ENCODE measurements around the gene MSANTD2. TPM values are rescaled to one million over a fixed set of nuclear protein-coding genes. Genes with fewer than 3 reads are reported as not detected.

MSANTD2 gene
- total and polyA plus RNA-seq, 2 of the 4 experiments (the other 2 are of a cell fraction) = 5.0 to 6.0 TPM

GRCh38 chr11:124762624-124763155 is 37.5 kb downstream of the MSANTD2 start:
- no peak for DNase-seq
- intact Hi-C loops (cut with micrococcal nuclease) (loop anchor here (1.0 kb wide), 3 partner anchors 89 to 118 kb away; partner anchors contain the start of genes SIAE and SPA17), dilution Hi-C loops (cut with HindIII; ENCODE audit: low sequenced_read_pairs, unreplicated experiment) (no loop called here), in situ Hi-C loops (cut with MboI; ENCODE audit: low sequenced_read_pairs) (loop anchor here (5.0 to 10.0 kb wide), 2 partner anchors 72 to 90 kb away; partner anchors contain the start of genes SIAE and SPA17)
- POLR2A ChIA-PET (ENCODE audit: unreplicated experiment) = no interaction called here
- ATAC-seq (ENCODE audit: low read depth) = peak; percentile 22
- no peak overlapping the region for H3K4ac ChIP-seq (ENCODE audit: low read depth, low read length)
- peaks cover 10% of the 10 kb centered on the region for H4K20me1 ChIP-seq (ENCODE audit: insufficient read depth, low read length)
- H4K91ac ChIP-seq (ENCODE audit: insufficient read depth, low read depth, low read length) = no peak overlapping the region
- H3K9me3 ChIP-seq (ENCODE audit: control insufficient read depth, insufficient read depth, low read length) = no peaks in the 10 kb centered on the region
- no peak overlapping the region for H4K8ac ChIP-seq (ENCODE audit: low read depth in 2 of 2, low read length in 2 of 2)
- no peak overlapping the region for H3K23ac ChIP-seq (ENCODE audit: low read depth, low read length)
- H3K27ac ChIP-seq (ENCODE audit: insufficient read depth, low read length) = no peak overlapping the region
- H2AK5ac ChIP-seq (ENCODE audit: low read depth, low read length) = peak overlapping the region; percentile 20; the same call in 1 of the 2 replicates
- H3K4me3 ChIP-seq (ENCODE audit: insufficient read depth, low read depth, low read length) = peak overlapping the region; percentile 32
- H2BK15ac ChIP-seq (ENCODE audit: low read depth, low read length) = no peak overlapping the region
- peak overlapping the region; percentile 69 for H2AFZ ChIP-seq (replicated peaks; ENCODE audit: low read length, poor library complexity)
- H3K36me3 ChIP-seq (ENCODE audit: control insufficient read depth, insufficient read depth, low read length) = peaks cover 2% of the 10 kb centered on the region
- CTCF ChIA-PET = interaction anchor here (0.6 to 1.4 kb wide), 3 partner anchors 10 to 31 kb away, joined by 3 read pairs; no protein-coding TSS in a partner anchor
- H3K27me3 ChIP-seq (ENCODE audit: control insufficient read depth, insufficient read depth, low read length) = peaks cover 17% of the 10 kb centered on the region; the same call in 1 of the 2 replicates
- no peak overlapping the region for H2BK5ac ChIP-seq (ENCODE audit: low read depth, low read length, poor library complexity, severe bottlenecking)
- no peak overlapping the region for H4K5ac ChIP-seq (ENCODE audit: low read depth, low read length)
- H2BK20ac ChIP-seq (ENCODE audit: low read depth, low read length) = 0 out of 2 replicates have a peak overlapping the region, but pooled peaks have one; percentile 18
- no peak overlapping the region for H3K14ac ChIP-seq (replicated peaks; ENCODE audit: low read depth, low read length)
- H3K79me1 ChIP-seq (ENCODE audit: low read depth in 1 of 2, low read length in 2 of 2) = peaks cover 3 to 13% of the 10 kb centered on the region in 2 experiments; a peak in 2 of 4 replicates
- no peak overlapping the region for H3K56ac ChIP-seq (ENCODE audit: extremely low read depth, insufficient read depth, low read length)
- peak overlapping the region; percentile 45 for H2AK9ac ChIP-seq (replicated peaks; ENCODE audit: low read depth, low read length, poor library complexity)
- no peak overlapping the region for H3K18ac ChIP-seq (ENCODE audit: low read depth, low read length)
- no peaks in the 10 kb centered on the region for H3K9me1 ChIP-seq (ENCODE audit: insufficient read depth, low read length)
- TF ChIP-seq RAD21 (IDR thresholded peaks at IDR 0.05; ENCODE audit: low read length) = no peak
- no peak for TF ChIP-seq CEBPB (IDR thresholded peaks at IDR 0.05; ENCODE audit: low read depth, low read length)
- TF ChIP-seq MAFK (IDR thresholded peaks at IDR 0.05; ENCODE audit: low read depth, low read length) = no peak
- no peak for TF ChIP-seq FOS (IDR thresholded peaks at IDR 0.05; ENCODE audit: low read depth, low read length)
- no peak for TF ChIP-seq MXI1 (IDR thresholded peaks at IDR 0.05; ENCODE audit: borderline replicate concordance, low read depth, low read length)
- no peak for TF ChIP-seq NFE2L2 (IDR thresholded peaks at IDR 0.05; ENCODE audit: low read depth, low read length)
- TF ChIP-seq RFX5 (IDR thresholded peaks at IDR 0.05; ENCODE audit: low read depth, low read length) = no peak
- TF ChIP-seq, protein P1, sequence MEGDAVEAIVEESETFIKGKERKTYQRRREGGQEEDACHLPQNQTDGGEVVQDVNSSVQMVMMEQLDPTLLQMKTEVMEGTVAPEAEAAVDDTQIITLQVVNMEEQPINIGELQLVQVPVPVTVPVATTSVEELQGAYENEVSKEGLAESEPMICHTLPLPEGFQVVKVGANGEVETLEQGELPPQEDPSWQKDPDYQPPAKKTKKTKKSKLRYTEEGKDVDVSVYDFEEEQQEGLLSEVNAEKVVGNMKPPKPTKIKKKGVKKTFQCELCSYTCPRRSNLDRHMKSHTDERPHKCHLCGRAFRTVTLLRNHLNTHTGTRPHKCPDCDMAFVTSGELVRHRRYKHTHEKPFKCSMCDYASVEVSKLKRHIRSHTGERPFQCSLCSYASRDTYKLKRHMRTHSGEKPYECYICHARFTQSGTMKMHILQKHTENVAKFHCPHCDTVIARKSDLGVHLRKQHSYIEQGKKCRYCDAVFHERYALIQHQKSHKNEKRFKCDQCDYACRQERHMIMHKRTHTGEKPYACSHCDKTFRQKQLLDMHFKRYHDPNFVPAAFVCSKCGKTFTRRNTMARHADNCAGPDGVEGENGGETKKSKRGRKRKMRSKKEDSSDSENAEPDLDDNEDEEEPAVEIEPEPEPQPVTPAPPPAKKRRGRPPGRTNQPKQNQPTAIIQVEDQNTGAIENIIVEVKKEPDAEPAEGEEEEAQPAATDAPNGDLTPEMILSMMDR (conservative IDR thresholded peaks at IDR 0.05; ENCODE audit: low read depth, low read length) = no peak
- no peak for TF ChIP-seq SMC3 (IDR thresholded peaks at IDR 0.05; ENCODE audit: low read depth, low read length)
- no peak for TF ChIP-seq MAZ (IDR thresholded peaks at IDR 0.05; ENCODE audit: borderline replicate concordance, low read depth, low read length)
- no peak overlapping the region; the same call in 1 of the 2 replicates for H3K9ac ChIP-seq (ENCODE audit: low read depth, low read length)
- H3K4me1 ChIP-seq (ENCODE audit: control insufficient read depth, insufficient read depth, low read length) = peaks cover 1% of the 10 kb centered on the region; the same call in 1 of the 2 replicates
- H3K4me2 ChIP-seq (ENCODE audit: low read depth, low read length) = peak overlapping the region; percentile 96
- no CpG with 5 or more reads among the region's 45 CpGs for WGBS, 2 experiments (ENCODE audit: extremely low coverage in 2 of 2, insufficient read length in 1 of 2)
- H2BK120ac ChIP-seq (ENCODE audit: low read depth, low read length) = no peak overlapping the region
- no TSS peak for BruUV-seq (replicated peaks)
